K562 (cell line): ENCODE data around the gene ZNF581. TPM values are rescaled to one million over a fixed set of nuclear protein-coding genes. Genes with fewer than 3 reads are reported as not detected.

Experiments used
- ATAC-seq: fragments of 200-7000 bp; cut with Tn5 transposase; 3 replicates; pipeline ENCODE4 v1.9.1; 2020; ENCODE audit warnings: moderate library complexity
- BruUV-seq: library from RNA; stranded (reverse); fragments of 400-500 nt; replicated peaks from 2 replicates; lab custom pipeline; 2021; lab: Mats Ljungman, UMichigan
- CTCF ChIA-PET: fragments of 300-600 bp; formaldehyde crosslinking; extraction: SDS; loops from one replicate; lab custom pipeline; 2021; ENCODE audit warnings: low intra/inter-chr PET ratio; lab: Yijun Ruan, JAX
- POLR2A ChIA-PET: fragments of 300-600, 350-650 bp; sonication (Branson Sonifier 250); formaldehyde crosslinking; extraction: SDS; loops from one replicate; lab custom pipeline; 2021; ENCODE audit warnings: antibody characterized with exemption, inconsistent platforms; lab: Yijun Ruan, JAX
- DNase-seq, 4 experiments: peaks; one replicate each; pipeline versions ENCODE4 v3.0.0 to v3.0.0-alpha.2; 2011 to 2018; ENCODE audit warnings: low spot score in 3 of 4, mixed read lengths in 3 of 4; ENCODE audit errors: extremely low read depth in 1 of 4
- FAIRE-seq: peaks from 2 replicates; lab custom pipeline; 2011; peaks lifted over from hg19 to GRCh38; lab: Jason Lieb, UNC
- H2AFZ ChIP-seq: 2 replicates; pipeline ENCODE4 v1.6.0; 2011; ENCODE audit warnings: low read depth, low read length, control low read depth, inconsistent platforms
- H3K27ac ChIP-seq: fragments of 200-600 bp; 3 replicates; pipeline ENCODE4 v1.8.0; 2011; ENCODE audit warnings: low read depth, mild to moderate bottlenecking, control low read depth, inconsistent platforms, low read length, moderate library complexity, mixed read lengths; ENCODE audit errors: extremely low read depth
- H3K27me3 ChIP-seq, 2 experiments: fragments of 300-600 bp in 1 of 2; 2 replicates in 1 of 2; 3 replicates in 1 of 2; pipeline versions ENCODE4 v1.6.0 to v1.8.0; 2011; ENCODE audit warnings: inconsistent platforms in 2 of 2, low read length in 2 of 2, mild to moderate bottlenecking in 1 of 2, mixed read lengths in 1 of 2, moderate library complexity in 1 of 2; ENCODE audit not compliant: control insufficient read depth in 2 of 2, insufficient read depth in 2 of 2
- H3K36me3 ChIP-seq: fragments of 300-600 bp; 3 replicates; pipeline ENCODE4 v1.8.0; 2011; ENCODE audit warnings: mild to moderate bottlenecking, low read length, inconsistent platforms; ENCODE audit not compliant: control insufficient read depth, insufficient read depth
- H3K4me1 ChIP-seq, 2 experiments: fragments of 200-600 bp in 1 of 2; replicated peaks in 1 of 2; 2 replicates in 1 of 2; 3 replicates in 1 of 2; pipeline versions ENCODE4 v1.5.1 to v1.8.0; 2011; ENCODE audit warnings: inconsistent platforms in 2 of 2, low read length in 2 of 2, mild to moderate bottlenecking in 1 of 2, mixed read lengths in 1 of 2, moderate library complexity in 1 of 2; ENCODE audit not compliant: control insufficient read depth in 2 of 2, insufficient read depth in 2 of 2
- H3K4me2 ChIP-seq: 2 replicates; pipeline ENCODE4 v1.6.1; 2011; ENCODE audit warnings: low read length, control low read depth, inconsistent platforms, mixed read lengths; ENCODE audit not compliant: insufficient read depth
- H3K4me3 ChIP-seq: fragments of 200-600 bp; sonication (generic), shearing (Covaris generic); 2 replicates; pipeline ENCODE4 v1.5.1; 2016; ENCODE audit warnings: control low read depth, inconsistent platforms
- H3K79me2 ChIP-seq: fragments of 200-600 bp; 3 replicates; pipeline ENCODE4 v1.8.0; 2011; ENCODE audit warnings: low read length, inconsistent platforms; ENCODE audit not compliant: control insufficient read depth, insufficient read depth
- H3K9ac ChIP-seq, 2 experiments: 2 replicates each; pipeline versions ENCODE4 v1.6.0 to v1.6.1; 2011; ENCODE audit warnings: low read depth in 2 of 2, low read length in 2 of 2, control low read depth in 1 of 2, inconsistent platforms in 1 of 2, mild to moderate bottlenecking in 1 of 2, mixed read lengths in 1 of 2; ENCODE audit not compliant: insufficient read depth in 1 of 2
- H3K9me1 ChIP-seq: one replicate; pipeline ENCODE4 v1.6.0; 2011; ENCODE audit warnings: inconsistent platforms, mild to moderate bottlenecking, low read length, moderate library complexity; ENCODE audit not compliant: control insufficient read depth, insufficient read depth
- H3K9me3 ChIP-seq: replicated peaks from 2 replicates; pipeline ENCODE4 v1.5.1; 2011; ENCODE audit warnings: low read depth, low read length, inconsistent platforms; ENCODE audit not compliant: control insufficient read depth, insufficient read depth
- H4K20me1 ChIP-seq: replicated peaks from 2 replicates; pipeline ENCODE4 v1.6.1; 2011; ENCODE audit warnings: low read length, inconsistent platforms, mixed read lengths; ENCODE audit not compliant: control insufficient read depth, insufficient read depth
- IFI16 ChIP-seq: fragments of 250-450 bp; sonication (Bioruptor Pico); IDR thresholded peaks from 2 replicates; pipeline ENCODE4 v2.1.2; 2022; ENCODE audit warnings: mild to moderate bottlenecking, inconsistent platforms
- NFIC ChIP-seq: fragments of 450-650 bp; IDR thresholded peaks from 2 replicates; pipeline ENCODE4 v1.6.1; 2017; ENCODE audit warnings: mild to moderate bottlenecking, inconsistent platforms
- WGBS: fragments of 100-300 bp; shearing (Covaris generic); methylation state at CpG from one replicate; pipeline ENCODE4 v1.1.6; 2016; ENCODE audit warnings: low coverage, mixed read lengths; ENCODE audit not compliant: insufficient coverage; ENCODE audit errors: missing lambda C conversion rate; 5-methylcytosine and 5-hydroxymethylcytosine counted together
- in situ Hi-C: fragments of 300-500 bp; cut with MboI; formaldehyde crosslinking; loops from 4 replicates; pipeline ENCODE4 v1.15.0; 2018; ENCODE audit warnings: inconsistent platforms, mixed read lengths
- intact Hi-C: fragments of 100-400 bp; cut with micrococcal nuclease; formaldehyde crosslinking; loops from 2 replicates; pipeline ENCODE4 v1.14.2; 2022
- polyA plus RNA-seq, 8 experiments: library from polyadenylated mRNA; depleted of rRNA in 4 of 8; stranded (reverse) in 5 of 8; unstranded in 3 of 8; fragments of >200 nt; fragmentation: Nextera tagmentation in 2 of 8; fragmentation: Illumina TruSeq in 1 of 8; extraction: Ambion mirVana in 2 of 8; extraction: Trizol in 1 of 8; gene quantifications; 2 replicates each; pipeline versions ENCODE4 v1.2.1 to v1.2.3, GENCODE V29; 2011 to 2014; ENCODE audit warnings: inconsistent platforms in 1 of 8, missing spikeins in 1 of 8
- total RNA-seq, 7 experiments: library from RNA; depleted of rRNA in 6 of 7; stranded (reverse); fragments of >200 nt in 6 of 7; fragmentation: Illumina TruSeq in 2 of 7; extraction: Trizol in 2 of 7; gene quantifications; 2 replicates each; pipeline versions ENCODE4 v1.2.1 to v1.2.3, GENCODE V29; 2011 to 2021; ENCODE audit warnings: low replicate concordance in 1 of 7
- TF ChIP-seq, protein P1 (sequence below), 3 experiments: IDR thresholded peaks in 2 of 3; conservative IDR thresholded peaks in 1 of 3; 2 replicates each; pipeline ENCODE4 v1.5.1; 2011 to 2012; ENCODE audit warnings: low read length in 3 of 3, mild to moderate bottlenecking in 3 of 3, control low read depth in 2 of 3, improper control_type of control experiment in 1 of 3, inconsistent platforms in 1 of 3, low read depth in 1 of 3, mixed read lengths in 1 of 3, moderate library complexity in 1 of 3; ENCODE audit not compliant: insufficient read depth in 2 of 3

The ZNF581 gene
- total and polyA plus RNA-seq, 9 of the 15 experiments (the other 6 are each of a cell fraction or from before 2014, with no cell fraction given): 2.4 to 39.4 (median 15.4) TPM

DNA sequence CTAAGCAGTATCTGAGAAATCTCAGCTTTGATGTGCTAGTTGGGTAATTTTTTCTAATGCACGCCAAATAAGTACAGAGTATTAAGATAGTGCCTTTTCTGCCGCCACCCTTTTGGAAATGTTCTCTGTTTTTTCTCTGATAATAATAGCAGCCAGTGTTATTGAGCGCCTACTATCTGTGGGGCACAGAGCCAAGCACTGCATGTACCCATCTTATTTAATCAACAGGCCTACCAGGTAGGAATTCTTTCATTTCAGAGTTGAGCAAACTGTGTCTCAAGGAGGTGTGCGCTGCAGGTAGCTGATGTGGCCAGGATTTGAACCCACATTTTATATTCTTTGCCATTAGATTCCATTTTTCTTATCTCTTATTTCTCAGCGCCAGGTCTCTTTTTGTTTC is 32.9 kb downstream of the ZNF581 start:
- Histone ChIP-seq H4K20me1 (peaks cover 36% of the 10 kb centered on the region), H3K4me2 (peak overlapping the region; percentile 89), H3K36me3 (peaks cover 82% of the 10 kb centered on the region; the same call in 2 of the 3 replicates), H3K27ac (no peak overlapping the region; the same call in 1 of the 3 replicates), H3K4me3 (peak overlapping the region; percentile 83), H3K9me1 (peaks cover 6% of the 10 kb centered on the region), H3K4me1 (peaks cover 45 to 73% of the 10 kb centered on the region in 2 experiments), H3K9me3 (no peaks in the 10 kb centered on the region), H2AFZ (no peak overlapping the region), H3K79me2 (peaks cover 90% of the 10 kb centered on the region), H3K9ac (peak overlapping the region; percentile 76 to 81; a peak in 3 of 4 replicates), H3K27me3 (no peaks in the 10 kb centered on the region)
- TF ChIP-seq, protein P1, sequence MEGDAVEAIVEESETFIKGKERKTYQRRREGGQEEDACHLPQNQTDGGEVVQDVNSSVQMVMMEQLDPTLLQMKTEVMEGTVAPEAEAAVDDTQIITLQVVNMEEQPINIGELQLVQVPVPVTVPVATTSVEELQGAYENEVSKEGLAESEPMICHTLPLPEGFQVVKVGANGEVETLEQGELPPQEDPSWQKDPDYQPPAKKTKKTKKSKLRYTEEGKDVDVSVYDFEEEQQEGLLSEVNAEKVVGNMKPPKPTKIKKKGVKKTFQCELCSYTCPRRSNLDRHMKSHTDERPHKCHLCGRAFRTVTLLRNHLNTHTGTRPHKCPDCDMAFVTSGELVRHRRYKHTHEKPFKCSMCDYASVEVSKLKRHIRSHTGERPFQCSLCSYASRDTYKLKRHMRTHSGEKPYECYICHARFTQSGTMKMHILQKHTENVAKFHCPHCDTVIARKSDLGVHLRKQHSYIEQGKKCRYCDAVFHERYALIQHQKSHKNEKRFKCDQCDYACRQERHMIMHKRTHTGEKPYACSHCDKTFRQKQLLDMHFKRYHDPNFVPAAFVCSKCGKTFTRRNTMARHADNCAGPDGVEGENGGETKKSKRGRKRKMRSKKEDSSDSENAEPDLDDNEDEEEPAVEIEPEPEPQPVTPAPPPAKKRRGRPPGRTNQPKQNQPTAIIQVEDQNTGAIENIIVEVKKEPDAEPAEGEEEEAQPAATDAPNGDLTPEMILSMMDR (IDR thresholded peaks at IDR 0.05 in 2 of 3, conservative IDR thresholded peaks at IDR 0.05 in 1 of 3; ENCODE audit: insufficient read depth in 2 of 3, low read depth in 1 of 3, low read length in 3 of 3): 0 out of 6 replicates have a peak, but pooled peaks of 1 of the 3 experiments have one; percentile 4
- no peak for TF ChIP-seq IFI16
- TF ChIP-seq NFIC: peak; percentile 73
- ATAC-seq (no peak), FAIRE-seq (no peak), DNase-seq (peak in 1 of 4 experiments; percentile 35)
- ChIA-PET POLR2A (interaction anchor here (0.9 to 1.6 kb wide), 6 partner anchors 13 to 117 kb away, joined by 3 to 7 read pairs (median 4); partner anchors contain the start of genes U2AF2 and ZNF784), CTCF (no interaction called here)
- TSS peak; percentile 42 for BruUV-seq
- intact Hi-C loops (no loop called here), in situ Hi-C loops (no loop called here)
- WGBS: 34% methylated on average over 5 of the region's 5 CpGs
